ENCODE results near the gene MGLL. TPM values are rescaled to one million over a fixed set of nuclear protein-coding genes. Genes with fewer than 3 reads are reported as not detected.

Gene MGLL
- total RNA-seq = 6.6 and 18.4 TPM in 2 replicates

GRCh38 chr3:127822041-127822681 is at the start of gene MGLL:
Gene MGLL, minus strand, starts transcription at chr3:127822515. Its CDS starts 197 bp downstream, at chr3:127822318.

GRCh38 chr3:127672429-127673190 is 149.7 kb downstream of the MGLL start, which contains the start of gene ABTB1:
Gene ABTB1, plus strand, starts transcription at chr3:127672952. Its CDS starts 74 bp downstream, at chr3:127673026.

Other genes starting within 250 kb of the MGLL start
- gene TPRA1, start 231.8 kb downstream of the MGLL start, total RNA-seq = 36.1 and 38.7 TPM in 2 replicates
- 28.7 and 54.7 TPM in 2 replicates for gene MCM2, start 224.1 kb downstream of the MGLL start, total RNA-seq
- 1.9 and 2.4 TPM in 2 replicates for gene PODXL2, start 193.3 kb downstream of the MGLL start, total RNA-seq
- gene ABTB1, start 149.6 kb downstream of the MGLL start, total RNA-seq = 10.0 and 16.6 TPM in 2 replicates
- 0.12 TPM in 1 of 2 replicates, not detected in the other for gene KBTBD12, start 92.7 kb upstream of the MGLL start, total RNA-seq
- gene SEC61A1, start 229.9 kb upstream of the MGLL start, total RNA-seq = 293 and 330 TPM in 2 replicates